HepG2 (cell line): ENCODE measurements around the gene COA5. TPM values are rescaled to one million over a fixed set of nuclear protein-coding genes. Genes with fewer than 3 reads are reported as not detected.

Experiments used
- BRD4 ChIP-seq: sonication (generic); formaldehyde crosslinking; IDR thresholded peaks from 2 replicates; pipeline ENCODE4 v1.4.0; 2020; ENCODE audit warnings: missing genetic modification reagents
- DPF2 ChIP-seq: sonication (generic); formaldehyde crosslinking; IDR thresholded peaks from 2 replicates; pipeline ENCODE4 v1.4.0; 2020; ENCODE audit warnings: mild to moderate bottlenecking, low read depth, missing genetic modification reagents, borderline replicate concordance
- FOXC1 ChIP-seq: sonication (generic); formaldehyde crosslinking; IDR thresholded peaks from 2 replicates; pipeline ENCODE4 v1.8.0; 2022; ENCODE audit warnings: mild to moderate bottlenecking, missing genetic modification reagents, borderline replicate concordance
- FOXK2 ChIP-seq: fragments of 450-650 bp; IDR thresholded peaks from 2 replicates; pipeline ENCODE4 v1.6.1; 2016
- GATAD2A ChIP-seq: IDR thresholded peaks from 2 replicates; pipeline ENCODE4 v1.6.1; 2016
- GLI4 ChIP-seq: sonication (generic); formaldehyde crosslinking; IDR thresholded peaks from 2 replicates; pipeline ENCODE4 v1.5.1; 2020; ENCODE audit warnings: missing genetic modification reagents, mild to moderate bottlenecking, moderate library complexity, borderline replicate concordance
- IRF2 ChIP-seq: IDR thresholded peaks from 2 replicates; pipeline ENCODE4 v1.6.1; 2018; ENCODE audit warnings: missing genetic modification reagents, missing compliant biosample characterization
- JARID2 ChIP-seq: sonication (generic); formaldehyde crosslinking; IDR thresholded peaks from 2 replicates; pipeline ENCODE4 v1.8.1; 2023; ENCODE audit warnings: missing genetic modification reagents, inconsistent platforms; ENCODE audit not compliant: insufficient replicate concordance
- KDM4B ChIP-seq: sonication (generic); formaldehyde crosslinking; IDR thresholded peaks from 2 replicates; pipeline ENCODE4 v1.4.0; 2020; ENCODE audit warnings: missing genetic modification reagents
- MED8 ChIP-seq: sonication (generic); formaldehyde crosslinking; IDR thresholded peaks from 2 replicates; pipeline ENCODE4 v1.8.1; 2023; ENCODE audit warnings: mild to moderate bottlenecking, missing genetic modification reagents; ENCODE audit not compliant: insufficient replicate concordance
- SSRP1 ChIP-seq: IDR thresholded peaks from 2 replicates; pipeline ENCODE4 v1.6.1; 2016; ENCODE audit warnings: control low read depth
- TARDBP ChIP-seq: sonication (generic); formaldehyde crosslinking; IDR thresholded peaks from 2 replicates; pipeline ENCODE4 v1.8.0; 2022; ENCODE audit warnings: mild to moderate bottlenecking, missing genetic modification reagents
- YY1 ChIP-seq: IDR thresholded peaks from 2 replicates; pipeline ENCODE4 v1.6.1; 2011; ENCODE audit warnings: low read length, low read depth, moderate library complexity, mild to moderate bottlenecking; ENCODE audit not compliant: insufficient read depth, insufficient replicate concordance
- ZNF383 ChIP-seq: sonication (generic); formaldehyde crosslinking; IDR thresholded peaks from 2 replicates; pipeline ENCODE4 v1.4.0; 2020; ENCODE audit warnings: missing genetic modification reagents, mild to moderate bottlenecking, borderline replicate concordance
- ZNF441 ChIP-seq: sonication (generic); formaldehyde crosslinking; IDR thresholded peaks from 2 replicates; pipeline ENCODE4 v1.7.0; 2021; ENCODE audit warnings: missing genetic modification reagents, borderline replicate concordance
- ZNF513 ChIP-seq: sonication (generic); formaldehyde crosslinking; conservative IDR thresholded peaks from 2 replicates; pipeline ENCODE4 v1.5.0; 2020; ENCODE audit warnings: missing genetic modification reagents
- polyA plus RNA-seq, 8 experiments: library from polyadenylated mRNA; depleted of rRNA in 3 of 8; stranded (reverse) in 7 of 8; unstranded in 1 of 8; fragments of >200 nt; fragmentation: Illumina TruSeq in 4 of 8; extraction: Trizol in 4 of 8; gene quantifications; 2 replicates each; pipeline versions ENCODE4 v1.2.1 to v1.2.3, GENCODE V29; 2011 to 2016; ENCODE audit warnings: low read depth in 4 of 8, missing spikeins in 1 of 8, mixed read lengths in 1 of 8; ENCODE audit not compliant: insufficient read depth in 1 of 8
- total RNA-seq, 5 experiments: library from RNA; depleted of rRNA; stranded (reverse); fragments of >200 nt; fragmentation: Illumina TruSeq; extraction: Trizol; gene quantifications; 2 replicates each; pipeline ENCODE4 v1.2.3, GENCODE V29; 2016; ENCODE audit warnings: low read depth in 1 of 5
- TF ChIP-seq, protein P1 (sequence below): sonication (generic); formaldehyde crosslinking; IDR thresholded peaks from 2 replicates; pipeline ENCODE4 v1.4.0; 2020; ENCODE audit warnings: missing genetic modification reagents, borderline replicate concordance
- TF ChIP-seq, protein P2 (sequence below): sonication (generic); formaldehyde crosslinking; IDR thresholded peaks from 2 replicates; pipeline ENCODE4 v1.4.0; 2020; ENCODE audit warnings: low read depth, mild to moderate bottlenecking, missing genetic modification reagents
- TF ChIP-seq, protein P3 (sequence below): IDR thresholded peaks from 2 replicates; pipeline ENCODE4 v1.6.1; 2016; ENCODE audit warnings: mild to moderate bottlenecking
- TF ChIP-seq, protein P4 (sequence below): IDR thresholded peaks from 2 replicates; pipeline ENCODE4 v1.6.1; 2018; ENCODE audit warnings: missing genetic modification reagents

Gene COA5
- total and polyA plus RNA-seq, 2 of the 13 experiments (the other 11 are each of a cell fraction or from before 2014, with no cell fraction given), result 43.6 to 64.5 TPM

- TF ChIP-seq, protein P1, sequence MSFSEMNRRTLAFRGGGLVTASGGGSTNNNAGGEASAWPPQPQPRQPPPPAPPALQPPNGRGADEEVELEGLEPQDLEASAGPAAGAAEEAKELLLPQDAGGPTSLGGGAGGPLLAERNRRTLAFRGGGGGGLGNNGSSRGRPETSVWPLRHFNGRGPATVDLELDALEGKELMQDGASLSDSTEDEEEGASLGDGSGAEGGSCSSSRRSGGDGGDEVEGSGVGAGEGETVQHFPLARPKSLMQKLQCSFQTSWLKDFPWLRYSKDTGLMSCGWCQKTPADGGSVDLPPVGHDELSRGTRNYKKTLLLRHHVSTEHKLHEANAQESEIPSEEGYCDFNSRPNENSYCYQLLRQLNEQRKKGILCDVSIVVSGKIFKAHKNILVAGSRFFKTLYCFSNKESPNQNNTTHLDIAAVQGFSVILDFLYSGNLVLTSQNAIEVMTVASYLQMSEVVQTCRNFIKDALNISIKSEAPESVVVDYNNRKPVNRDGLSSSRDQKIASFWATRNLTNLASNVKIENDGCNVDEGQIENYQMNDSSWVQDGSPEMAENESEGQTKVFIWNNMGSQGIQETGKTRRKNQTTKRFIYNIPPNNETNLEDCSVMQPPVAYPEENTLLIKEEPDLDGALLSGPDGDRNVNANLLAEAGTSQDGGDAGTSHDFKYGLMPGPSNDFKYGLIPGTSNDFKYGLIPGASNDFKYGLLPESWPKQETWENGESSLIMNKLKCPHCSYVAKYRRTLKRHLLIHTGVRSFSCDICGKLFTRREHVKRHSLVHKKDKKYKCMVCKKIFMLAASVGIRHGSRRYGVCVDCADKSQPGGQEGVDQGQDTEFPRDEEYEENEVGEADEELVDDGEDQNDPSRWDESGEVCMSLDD, result no peak
- TF ChIP-seq SSRP1 (CRISPR knock-in tag) (peak; percentile 84; the same call in 1 of the 2 replicates), ZNF383 (0 out of 2 replicates have a peak, but pooled peaks have one; percentile 35), DPF2 (peak; percentile 64), KDM4B (CRISPR knock-in tag) (peak; percentile 65; the same call in 1 of the 2 replicates), YY1 (peak; percentile 34), BRD4 (CRISPR knock-in tag) (no peak; the same call in 1 of the 2 replicates), IRF2 (CRISPR knock-in tag) (0 out of 2 replicates have a peak, but pooled peaks have one; percentile 46), GLI4 (CRISPR knock-in tag) (0 out of 2 replicates have a peak, but pooled peaks have one; percentile 27), GATAD2A (CRISPR knock-in tag) (peak; percentile 86), TARDBP (CRISPR knock-in tag) (peak; percentile 77; the same call in 1 of the 2 replicates), MED8 (no peak), FOXK2 (peak; percentile 69), ZNF513 (no peak), FOXC1 (CRISPR knock-in tag) (0 out of 2 replicates have a peak, but pooled peaks have one; percentile 64), JARID2 (CRISPR knock-in tag) (no peak), ZNF441 (CRISPR knock-in tag) (no peak)
- TF ChIP-seq, protein P2, sequence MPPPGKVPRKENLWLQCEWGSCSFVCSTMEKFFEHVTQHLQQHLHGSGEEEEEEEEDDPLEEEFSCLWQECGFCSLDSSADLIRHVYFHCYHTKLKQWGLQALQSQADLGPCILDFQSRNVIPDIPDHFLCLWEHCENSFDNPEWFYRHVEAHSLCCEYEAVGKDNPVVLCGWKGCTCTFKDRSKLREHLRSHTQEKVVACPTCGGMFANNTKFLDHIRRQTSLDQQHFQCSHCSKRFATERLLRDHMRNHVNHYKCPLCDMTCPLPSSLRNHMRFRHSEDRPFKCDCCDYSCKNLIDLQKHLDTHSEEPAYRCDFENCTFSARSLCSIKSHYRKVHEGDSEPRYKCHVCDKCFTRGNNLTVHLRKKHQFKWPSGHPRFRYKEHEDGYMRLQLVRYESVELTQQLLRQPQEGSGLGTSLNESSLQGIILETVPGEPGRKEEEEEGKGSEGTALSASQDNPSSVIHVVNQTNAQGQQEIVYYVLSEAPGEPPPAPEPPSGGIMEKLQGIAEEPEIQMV, result 0 out of 2 replicates have a peak, but pooled peaks have one; percentile 24
- TF ChIP-seq, protein P3, sequence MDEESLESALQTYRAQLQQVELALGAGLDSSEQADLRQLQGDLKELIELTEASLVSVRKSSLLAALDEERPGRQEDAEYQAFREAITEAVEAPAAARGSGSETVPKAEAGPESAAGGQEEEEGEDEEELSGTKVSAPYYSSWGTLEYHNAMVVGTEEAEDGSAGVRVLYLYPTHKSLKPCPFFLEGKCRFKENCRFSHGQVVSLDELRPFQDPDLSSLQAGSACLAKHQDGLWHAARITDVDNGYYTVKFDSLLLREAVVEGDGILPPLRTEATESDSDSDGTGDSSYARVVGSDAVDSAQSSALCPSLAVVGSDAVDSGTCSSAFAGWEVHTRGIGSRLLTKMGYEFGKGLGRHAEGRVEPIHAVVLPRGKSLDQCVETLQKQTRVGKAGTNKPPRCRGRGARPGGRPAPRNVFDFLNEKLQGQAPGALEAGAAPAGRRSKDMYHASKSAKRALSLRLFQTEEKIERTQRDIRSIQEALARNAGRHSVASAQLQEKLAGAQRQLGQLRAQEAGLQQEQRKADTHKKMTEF (CRISPR knock-in tag), result peak; percentile 56
- TF ChIP-seq, protein P4, sequence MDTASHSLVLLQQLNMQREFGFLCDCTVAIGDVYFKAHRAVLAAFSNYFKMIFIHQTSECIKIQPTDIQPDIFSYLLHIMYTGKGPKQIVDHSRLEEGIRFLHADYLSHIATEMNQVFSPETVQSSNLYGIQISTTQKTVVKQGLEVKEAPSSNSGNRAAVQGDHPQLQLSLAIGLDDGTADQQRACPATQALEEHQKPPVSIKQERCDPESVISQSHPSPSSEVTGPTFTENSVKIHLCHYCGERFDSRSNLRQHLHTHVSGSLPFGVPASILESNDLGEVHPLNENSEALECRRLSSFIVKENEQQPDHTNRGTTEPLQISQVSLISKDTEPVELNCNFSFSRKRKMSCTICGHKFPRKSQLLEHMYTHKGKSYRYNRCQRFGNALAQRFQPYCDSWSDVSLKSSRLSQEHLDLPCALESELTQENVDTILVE, result no peak
Measured at GRCh38 chr2:98583816-98584618, 24.3 kb downstream of the COA5 start (continued).
